ENCODE results near the gene TNNI2.

The TNNI2 gene

GRCh38 chr11:1822648-1823375 is 16.0 kb upstream of the TNNI2 start:
- DNase-seq: no peak

- no peak for DNase-seq
Observed at GRCh38 chr11:1823376-1824220, 15.2 kb upstream of the TNNI2 start.

- DNase-seq: no peak
Observed at GRCh38 chr11:1824221-1825038, 14.4 kb upstream of the TNNI2 start.

GRCh38 chr11:1825039-1825740 is 13.6 kb upstream of the TNNI2 start:
- no peak for DNase-seq

- DNase-seq: no peak
Observed at GRCh38 chr11:1825785-1826451, 12.9 kb upstream of the TNNI2 start.

GRCh38 chr11:1826552-1827094 is 12.2 kb upstream of the TNNI2 start:
- DNase-seq: no peak

GRCh38 chr11:1827095-1827813 is 11.5 kb upstream of the TNNI2 start:
- DNase-seq: peak; percentile 50

- DNase-seq: no peak
Observed at GRCh38 chr11:1827931-1828330, 10.8 kb upstream of the TNNI2 start.

- DNase-seq: no peak
Observed at GRCh38 chr11:1828542-1828941, 10.2 kb upstream of the TNNI2 start.

- no peak for DNase-seq
Observed at GRCh38 chr11:1829039-1829820, 9.6 kb upstream of the TNNI2 start.

GRCh38 chr11:1830004-1830321 is 8.8 kb upstream of the TNNI2 start:
- DNase-seq: no peak

GRCh38 chr11:1830322-1831223 is 8.2 kb upstream of the TNNI2 start:
- no peak for DNase-seq

GRCh38 chr11:1831338-1832210 is 7.2 kb upstream of the TNNI2 start:
- no peak for DNase-seq

GRCh38 chr11:1832211-1832919 is 6.4 kb upstream of the TNNI2 start:
- no peak for DNase-seq

GRCh38 chr11:1832920-1833295 is 5.9 kb upstream of the TNNI2 start:
- DNase-seq: no peak

- no peak for DNase-seq
Observed at GRCh38 chr11:1834062-1834610, 4.6 kb upstream of the TNNI2 start.

Data from NCI-H2171 treated with DMSO at 0.1 percent for 48 hours (cell line).